ENCODE results near the gene CAVIN1.
A peak's percentile ranks its signal among the peaks of the same experiment; 100 is the strongest.
"Not testable (repeated sequence)": the region's sequence is repeated elsewhere in the genome, so short reads cannot be mapped to it uniquely, and the experiment has no call there.

The CAVIN1 gene

GRCh38 chr17:42405076-42405475 is 18.0 kb downstream of the CAVIN1 start:
- DNase-seq (ENCODE audit: low read depth in 2 of 2), result no peak

GRCh38 chr17:42404326-42405055 is 18.6 kb downstream of the CAVIN1 start:
- DNase-seq (ENCODE audit: low read depth in 2 of 2), result no peak

- DNase-seq (ENCODE audit: low read depth in 2 of 2), result peak in 1 of 2 donors; percentile 42
Measured at GRCh38 chr17:42403150-42403549, 19.9 kb downstream of the CAVIN1 start.

- DNase-seq (ENCODE audit: low read depth in 2 of 2), result no peak
Measured at GRCh38 chr17:42402117-42402516, 20.9 kb downstream of the CAVIN1 start.

- not testable (repeated sequence) for DNase-seq (ENCODE audit: low read depth in 2 of 2)
Measured at GRCh38 chr17:42400844-42401375, 22.1 kb downstream of the CAVIN1 start.

- no peak for DNase-seq (ENCODE audit: low read depth in 2 of 2)
Measured at GRCh38 chr17:42399948-42400843, 22.9 kb downstream of the CAVIN1 start.

GRCh38 chr17:42399121-42399520 is 23.9 kb downstream of the CAVIN1 start:
- DNase-seq (ENCODE audit: low read depth in 2 of 2), result no peak

GRCh38 chr17:42395601-42396000 is 27.5 kb downstream of the CAVIN1 start:
- DNase-seq (ENCODE audit: low read depth in 2 of 2), result not testable (repeated sequence)

GRCh38 chr17:42394838-42395237 is 28.2 kb downstream of the CAVIN1 start:
- DNase-seq (ENCODE audit: low read depth in 2 of 2), result no peak

- no peak for DNase-seq (ENCODE audit: low read depth in 2 of 2)
Measured at GRCh38 chr17:42392692-42393415, 30.2 kb downstream of the CAVIN1 start.

GRCh38 chr17:42391439-42391838 is 31.6 kb downstream of the CAVIN1 start:
- not testable (repeated sequence) for DNase-seq (ENCODE audit: low read depth in 2 of 2)

- DNase-seq (ENCODE audit: low read depth in 2 of 2), result no peak
Measured at GRCh38 chr17:42389899-42390298, 33.2 kb downstream of the CAVIN1 start.

GRCh38 chr17:42389135-42389417 is 34.0 kb downstream of the CAVIN1 start:
- DNase-seq (ENCODE audit: low read depth in 2 of 2), result peak in 1 of 2 donors; percentile 60

- peak; percentile 100 for DNase-seq (ENCODE audit: low read depth in 2 of 2)
Measured at GRCh38 chr17:42388381-42389134, 34.5 kb downstream of the CAVIN1 start, which contains the start of gene STAT3. Gene STAT3, minus strand, starts transcription at chr17:42388442. Its CDS starts 39,926 bp downstream, at chr17:42348516.

- DNase-seq (ENCODE audit: low read depth in 2 of 2), result peak in 1 of 2 donors; percentile 23
Measured at GRCh38 chr17:42387661-42388380, 35.2 kb downstream of the CAVIN1 start.

- DNase-seq (ENCODE audit: low read depth in 2 of 2), result peak in 1 of 2 donors; percentile 8
Measured at GRCh38 chr17:42386777-42387657, 36.0 kb downstream of the CAVIN1 start.

- no peak for DNase-seq (ENCODE audit: low read depth in 2 of 2)
Measured at GRCh38 chr17:42381898-42382297, 41.2 kb downstream of the CAVIN1 start.

- no peak for DNase-seq (ENCODE audit: low read depth in 2 of 2)
Measured at GRCh38 chr17:42380935-42381334, 42.1 kb downstream of the CAVIN1 start.

GRCh38 chr17:42378959-42379594 is 44.0 kb downstream of the CAVIN1 start:
- no peak for DNase-seq (ENCODE audit: low read depth in 2 of 2)
